ENCODE data around the gene PPDPF.

PPDPF gene

GRCh38 chr20:63497946-63498935 is 22.3 kb upstream of the PPDPF start:
- no peak for FAIRE-seq
- TF ChIP-seq CTCF (IDR thresholded peaks at IDR 0.05; ENCODE audit: insufficient read depth, missing control alignments), result no peak
- DNase-seq (ENCODE audit: insufficient read length, low spot score), result no peak

GRCh38 chr20:63498960-63499337 is 21.6 kb upstream of the PPDPF start, which contains the start of gene EEF1A2:
EEF1A2 (minus strand) TSS chr20:63499083; CDS start chr20:63497763, 1,320 bp downstream.
- DNase-seq (ENCODE audit: insufficient read length, low spot score) (no peak), FAIRE-seq (no peak)
- peak; percentile 10 for TF ChIP-seq CTCF (IDR thresholded peaks at IDR 0.05; ENCODE audit: insufficient read depth, missing control alignments)

GRCh38 chr20:63499338-63499969 is 21.1 kb upstream of the PPDPF start:
- FAIRE-seq (no peak), DNase-seq (ENCODE audit: insufficient read length, low spot score) (no peak)
- no peak for TF ChIP-seq CTCF (IDR thresholded peaks at IDR 0.05; ENCODE audit: insufficient read depth, missing control alignments)

- DNase-seq (ENCODE audit: insufficient read length, low spot score) (no peak), FAIRE-seq (no peak)
- TF ChIP-seq CTCF (IDR thresholded peaks at IDR 0.05; ENCODE audit: insufficient read depth, missing control alignments), result no peak
These were observed 20.2 kb upstream of the PPDPF start for GRCh38 chr20:63500151-63500901.

- FAIRE-seq (no peak), DNase-seq (ENCODE audit: insufficient read length, low spot score) (no peak)
- no peak for TF ChIP-seq CTCF (IDR thresholded peaks at IDR 0.05; ENCODE audit: insufficient read depth, missing control alignments)
These were observed 19.4 kb upstream of the PPDPF start for GRCh38 chr20:63500902-63501817.
